HG02610 (cell line): Measurements from ENCODE around the gene DESI2.
A peak's percentile ranks its signal among the peaks of the same experiment; 100 is the strongest.

Experiments
- ATAC-seq: cut with Tn5 transposase; IDR thresholded peaks from one replicate; pipeline ENCODE4 v1.9.1; 2021; ENCODE audit warnings: mild to moderate bottlenecking, moderate library complexity; ENCODE audit not compliant: unreplicated experiment

The DESI2 gene

DNA sequence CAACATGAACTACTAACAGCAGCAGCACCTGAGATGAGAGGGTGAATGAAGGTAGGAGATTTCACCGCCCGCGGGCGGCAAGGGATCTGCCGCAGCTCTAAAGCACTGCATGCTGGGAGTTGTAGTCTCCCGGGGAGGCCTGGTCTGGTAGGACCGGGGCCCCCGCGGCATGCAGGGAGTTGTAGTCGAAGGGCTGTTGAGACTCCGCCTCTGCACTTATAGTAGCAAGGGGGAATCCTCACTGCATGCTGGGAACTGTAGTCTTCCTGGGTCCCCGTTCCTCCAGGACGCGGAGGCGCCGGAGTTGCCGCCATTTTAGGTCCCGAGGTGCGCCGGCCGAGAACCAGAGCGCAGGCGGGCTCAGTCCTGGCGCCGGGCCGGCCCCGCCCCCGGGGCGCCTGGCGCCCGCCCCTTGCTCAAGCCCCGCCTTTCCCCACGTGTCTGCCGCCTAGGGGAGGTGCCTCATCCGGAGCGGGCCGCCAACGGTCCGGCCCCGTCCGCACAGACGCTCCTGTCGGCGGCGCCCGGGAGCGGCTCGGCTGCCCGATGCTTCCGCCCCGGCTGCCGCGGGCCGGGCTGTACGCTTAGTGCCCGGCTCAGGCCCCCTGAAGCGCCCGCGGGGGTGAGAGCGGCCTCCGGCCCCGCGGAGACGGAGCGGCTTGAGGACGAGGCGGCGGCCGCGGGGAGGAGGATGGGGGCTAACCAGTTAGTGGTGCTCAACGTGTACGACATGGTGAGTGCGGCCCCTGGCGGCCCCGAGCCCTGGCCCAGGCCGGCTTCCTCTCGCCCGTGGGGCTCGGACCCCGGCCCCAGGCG is at the start of gene DESI2:
TSS of gene DESI2 (plus strand) at position 504 of the 816 bp plus-strand sequence. CDS start at position 692, 188 bp downstream.
- ATAC-seq: peak; percentile 97

DNA sequence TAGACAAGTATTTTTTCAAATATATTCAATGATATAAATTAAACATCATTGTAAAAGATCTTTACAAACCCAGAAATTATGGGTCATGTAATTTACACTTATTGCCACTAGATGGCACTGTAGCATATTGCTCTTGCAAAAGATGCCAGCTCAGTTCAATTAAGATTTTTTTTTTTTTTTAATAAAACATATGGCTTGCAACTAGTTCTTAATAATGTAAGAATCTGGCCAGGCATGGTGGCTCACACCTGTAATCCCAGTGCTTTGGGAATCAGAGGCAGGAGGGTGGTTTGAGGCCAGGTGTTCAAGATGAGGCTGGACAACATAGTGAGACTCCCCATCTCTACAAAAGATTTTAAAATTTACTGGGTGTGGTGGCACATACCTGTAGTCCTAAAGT is 49.4 kb upstream of the DESI2 start:
- no peak for ATAC-seq

DNA sequence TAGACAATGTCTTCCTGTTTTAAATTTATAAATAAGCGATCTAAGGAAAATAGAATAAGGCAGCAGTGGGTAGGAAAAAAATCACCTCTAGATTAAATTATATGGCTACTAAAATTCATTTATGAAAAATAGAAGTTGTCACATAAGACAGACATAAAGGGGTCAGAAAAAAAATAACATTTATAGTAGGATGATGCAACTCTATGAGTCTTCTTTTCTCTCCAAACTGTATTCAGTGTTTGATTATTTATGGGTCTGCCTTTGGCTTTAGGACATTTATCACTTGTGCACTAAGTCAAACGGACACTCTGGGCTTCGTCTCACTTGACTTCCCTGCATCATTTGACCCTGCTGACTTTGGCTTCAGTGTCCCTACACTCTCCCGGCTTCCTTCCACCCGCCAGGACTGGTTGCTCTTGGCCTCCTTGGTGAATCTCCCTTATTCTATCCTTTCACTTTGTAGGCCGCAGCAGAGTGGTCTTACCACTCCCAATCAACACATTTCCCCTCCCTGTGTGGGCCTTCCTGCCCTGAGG is 47.0 kb upstream of the DESI2 start:
- ATAC-seq: no peak

DNA sequence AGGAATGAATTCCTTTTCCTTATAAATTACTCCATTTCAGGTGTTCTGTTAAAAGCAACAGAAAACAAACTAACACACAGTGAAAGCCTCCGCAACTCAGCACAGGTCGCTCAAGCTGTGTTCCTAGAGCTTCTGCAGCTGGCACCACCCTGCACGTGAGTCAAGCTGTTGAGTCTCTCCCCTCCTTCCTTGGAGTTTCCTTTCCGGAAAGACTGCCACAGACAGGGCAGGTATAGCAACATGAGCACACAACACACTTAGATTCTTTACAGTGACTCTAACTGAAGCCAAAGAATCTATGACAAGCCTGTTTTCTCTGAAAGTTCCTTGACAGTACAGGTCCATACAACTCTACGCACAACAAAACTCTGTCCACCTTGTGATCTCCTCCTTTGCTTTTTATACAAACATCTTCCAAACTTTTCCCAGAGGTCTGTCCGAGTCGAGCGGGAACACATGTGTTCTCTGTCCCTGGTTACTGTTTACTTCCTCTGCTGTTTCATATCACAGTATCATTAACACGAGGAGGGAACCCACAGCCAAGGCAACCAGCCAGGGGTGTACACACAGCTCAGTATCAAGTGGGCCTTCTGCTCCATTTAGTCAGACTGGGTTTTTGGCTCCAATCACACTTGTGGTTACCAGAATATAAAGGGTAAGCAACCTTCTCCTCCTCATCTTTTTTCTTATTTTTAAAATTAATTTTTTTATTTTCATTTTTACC is 38.7 kb upstream of the DESI2 start:
- no peak for ATAC-seq

DNA sequence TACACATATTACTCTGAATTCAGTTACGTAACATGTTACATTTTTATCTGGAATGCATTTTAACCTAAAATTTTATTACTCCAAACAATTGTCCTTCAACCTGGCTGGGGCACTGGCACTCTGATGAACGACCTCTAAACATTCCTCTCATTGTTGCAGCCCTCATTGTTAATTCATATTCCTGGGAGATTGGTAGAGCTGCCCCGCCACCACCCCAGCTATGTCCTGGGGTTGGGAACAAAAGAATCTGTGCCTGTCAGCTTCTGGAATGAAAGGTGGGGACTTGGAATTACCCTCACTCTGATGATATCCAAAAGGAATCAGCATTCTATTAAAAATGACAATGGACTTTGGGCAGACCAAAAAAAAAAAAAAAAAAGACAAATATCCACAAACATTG is 38.0 kb upstream of the DESI2 start:
- no peak for ATAC-seq

DNA sequence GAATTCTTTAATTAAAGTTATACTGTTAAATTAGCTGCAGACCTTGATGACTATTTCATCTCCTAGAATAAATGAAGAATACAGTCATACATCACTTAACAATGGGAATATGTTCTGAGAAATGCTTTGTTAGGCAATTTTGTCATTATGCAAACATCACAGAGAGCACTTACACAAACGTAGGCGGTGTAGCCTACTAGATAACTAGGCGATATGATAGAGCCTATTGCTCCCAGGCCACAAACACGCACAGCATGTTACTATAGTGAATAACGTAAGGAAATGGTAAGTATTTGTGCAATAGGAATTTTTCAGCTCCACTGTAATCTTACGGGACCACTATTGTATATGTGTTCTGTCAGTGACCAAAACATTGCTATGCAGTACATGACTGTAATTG is 37.6 kb upstream of the DESI2 start:
- ATAC-seq: no peak

DNA sequence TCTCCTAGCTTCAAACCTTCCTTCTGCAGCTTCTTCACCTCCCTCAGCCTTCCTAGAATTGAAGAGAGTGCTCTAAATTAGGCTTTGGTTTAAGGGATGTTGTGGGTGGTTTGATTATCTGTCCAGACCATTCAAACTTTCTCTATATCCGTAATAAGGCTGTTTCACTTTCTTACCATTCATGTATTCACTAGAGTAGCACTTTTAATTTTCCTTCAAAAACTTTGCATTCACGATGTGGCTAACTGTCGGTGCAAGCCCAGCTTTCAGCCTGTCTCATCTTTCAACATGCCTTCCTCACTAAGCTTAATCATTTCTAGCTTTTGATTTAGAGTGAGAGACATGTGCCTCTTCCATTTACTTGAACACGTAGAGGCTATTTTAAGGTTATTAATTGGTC is 26.2 kb upstream of the DESI2 start:
- ATAC-seq: no peak

DNA sequence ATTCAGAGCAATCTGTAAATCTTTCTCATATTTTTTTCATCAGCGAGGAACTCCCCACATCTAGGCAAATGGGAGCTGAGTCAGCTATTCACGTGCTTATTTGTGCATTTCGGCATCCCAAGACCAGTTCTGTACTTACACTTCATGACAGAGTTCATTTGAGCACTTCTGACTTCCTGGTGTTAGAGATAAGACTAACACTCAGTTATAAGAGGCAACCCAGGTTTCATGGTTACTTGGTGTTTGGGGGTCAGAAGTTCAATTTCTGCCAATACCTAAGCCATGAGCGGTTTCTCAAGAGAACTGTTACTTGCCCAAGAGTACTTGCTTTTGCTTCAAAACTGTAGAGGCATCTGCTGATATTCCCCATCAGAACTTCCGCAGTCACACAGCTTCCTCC is 24.1 kb upstream of the DESI2 start:
- ATAC-seq: no peak

DNA sequence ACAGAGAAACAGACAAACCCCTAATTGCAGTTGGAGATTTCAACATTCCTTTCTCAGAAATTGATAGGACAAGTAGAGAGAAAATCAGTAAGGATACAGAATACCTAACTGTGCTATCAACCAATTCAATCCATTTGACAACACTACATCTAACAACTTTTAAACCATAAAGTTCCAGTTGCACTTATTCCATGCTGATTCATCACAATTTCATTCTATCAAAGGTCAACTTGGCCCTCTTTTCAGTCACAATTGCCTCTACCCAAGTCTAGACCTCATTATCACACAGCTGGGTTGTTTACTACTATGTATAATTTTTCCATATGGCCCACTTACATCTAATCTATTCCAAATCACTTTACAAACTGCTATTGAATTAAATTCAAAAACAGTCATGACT is 19.8 kb upstream of the DESI2 start:
- no peak for ATAC-seq

DNA sequence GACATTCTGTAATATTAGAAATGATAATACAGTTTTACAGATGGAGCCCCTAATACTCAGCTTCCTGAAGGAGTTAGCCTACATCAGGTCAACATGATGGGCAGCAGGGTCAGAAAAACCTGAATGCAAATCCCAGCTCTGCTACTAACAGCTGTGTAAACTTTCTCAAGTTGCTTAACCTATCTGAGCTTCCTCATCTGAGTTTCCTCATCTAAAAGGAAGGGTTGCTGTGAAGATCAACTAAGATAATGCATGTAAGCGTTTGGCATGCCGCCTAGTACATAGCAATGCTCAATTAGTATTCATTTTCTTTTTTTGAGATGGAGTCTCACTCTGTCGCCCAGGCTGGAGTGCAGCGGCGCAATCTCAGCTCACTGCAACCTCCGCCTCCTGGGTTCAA is 18.4 kb upstream of the DESI2 start:
- ATAC-seq: no peak

DNA sequence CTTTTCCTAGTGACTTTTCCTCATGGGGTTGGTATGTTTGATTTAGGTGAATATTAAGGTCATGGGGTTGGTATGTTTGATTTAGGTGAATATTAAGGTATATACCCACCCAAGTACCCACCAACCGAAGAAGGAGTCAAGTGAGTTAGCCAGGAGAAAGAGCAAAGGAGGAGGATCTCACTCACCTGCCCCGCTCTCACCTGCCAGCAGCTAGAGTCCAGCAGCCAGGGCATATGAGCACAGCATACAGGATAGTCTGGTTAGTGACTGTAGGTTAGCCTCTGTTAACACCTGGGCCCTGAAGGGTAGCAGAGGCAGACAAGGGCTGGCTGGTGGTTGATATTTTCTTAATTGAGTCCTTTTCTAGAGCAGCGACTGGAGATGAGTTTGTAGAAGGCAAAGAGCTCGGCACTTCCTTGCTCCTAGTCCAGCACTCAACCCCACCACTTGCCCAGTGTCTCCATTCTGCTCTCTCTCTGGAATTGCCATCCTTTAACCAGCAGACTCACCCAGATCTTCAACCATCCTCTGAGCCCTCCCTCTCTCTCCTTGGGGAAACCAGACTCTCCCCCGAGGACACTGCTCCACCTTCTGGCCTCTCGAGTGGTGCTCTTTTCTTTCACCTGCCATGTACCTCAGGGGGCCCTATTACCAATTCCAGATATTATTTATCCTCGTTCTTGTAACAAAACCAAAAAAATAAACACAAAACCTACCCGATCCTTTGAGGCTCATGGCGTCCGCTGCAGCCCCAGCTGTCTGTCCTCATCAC is 16.3 kb upstream of the DESI2 start:
- ATAC-seq: no peak

DNA sequence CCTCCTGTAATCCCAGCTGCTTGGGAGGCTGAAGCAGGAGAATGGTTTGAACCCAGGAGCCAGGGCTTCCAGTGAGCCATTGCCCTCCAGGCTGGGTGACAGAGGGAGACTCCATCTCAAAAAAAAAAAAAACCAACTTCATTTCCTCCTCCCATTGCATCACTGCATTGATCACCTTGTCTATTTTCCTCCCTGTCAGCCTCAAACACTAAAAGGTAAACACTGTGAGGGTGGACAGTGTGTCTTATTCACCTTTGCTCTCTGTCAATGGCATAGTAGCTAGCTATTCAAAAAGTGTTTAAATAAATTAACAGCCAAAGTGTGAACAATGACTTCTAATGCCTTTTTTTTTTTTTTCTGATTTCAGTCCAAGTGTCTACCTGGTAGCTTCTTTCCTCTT is 13.4 kb upstream of the DESI2 start:
- ATAC-seq: no peak

DNA sequence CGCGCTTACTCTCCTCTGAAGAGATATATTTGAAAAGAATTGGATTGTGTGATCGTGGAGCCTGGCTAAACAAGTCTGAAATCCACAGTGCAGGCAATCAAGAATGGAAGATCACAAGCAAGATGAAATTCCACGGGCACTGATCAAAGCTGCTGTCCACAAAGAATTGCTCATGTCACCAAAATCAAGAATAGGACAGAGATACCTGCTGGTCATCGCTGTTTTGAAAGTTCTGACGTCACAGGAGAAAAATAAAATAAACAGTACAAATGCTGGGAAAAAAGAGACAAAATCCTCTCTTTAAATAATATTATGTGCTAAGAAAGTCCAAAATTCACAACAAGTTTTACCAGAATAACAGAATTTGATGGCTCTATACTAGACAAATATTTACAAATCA is 12.0 kb upstream of the DESI2 start:
- ATAC-seq: no peak

DNA sequence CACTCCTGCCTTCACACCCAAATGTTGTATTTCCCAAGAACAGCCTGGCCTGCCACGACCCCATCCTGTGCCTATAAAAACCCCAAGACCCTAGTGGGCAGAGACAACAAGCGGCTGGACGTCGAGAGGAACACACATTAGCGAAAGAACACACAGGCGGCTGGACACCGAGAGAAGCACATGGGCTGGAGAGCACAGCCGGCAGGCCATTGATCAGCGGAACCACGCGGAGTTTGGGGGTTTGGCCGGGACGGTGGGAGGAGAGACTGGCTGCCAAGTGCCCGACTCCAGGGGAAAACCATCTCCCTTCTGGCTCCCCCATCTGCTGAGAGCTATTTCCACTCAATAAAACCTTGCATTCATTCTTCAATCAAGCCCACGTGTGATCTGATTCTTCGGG is 10.4 kb upstream of the DESI2 start:
- ATAC-seq: no peak

DNA sequence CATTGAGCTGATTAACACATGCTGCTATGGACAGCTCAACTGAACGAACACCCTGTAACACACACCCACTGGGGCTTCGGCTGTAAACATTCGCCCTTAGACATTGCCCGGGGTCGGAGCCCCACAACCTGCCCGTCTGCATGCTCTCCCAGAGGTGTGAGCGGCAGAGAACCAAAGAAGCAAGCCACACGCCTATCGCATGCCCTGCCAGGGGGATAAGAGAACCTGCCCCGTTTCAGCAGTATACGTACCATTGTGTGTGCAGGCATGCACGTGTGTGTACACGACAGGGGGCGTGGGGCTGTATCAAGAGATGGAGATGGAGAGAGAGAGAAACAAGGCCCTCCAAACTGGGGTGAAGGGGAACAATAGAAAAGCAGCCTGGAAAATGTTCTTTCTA is 9.9 kb upstream of the DESI2 start:
- ATAC-seq: no peak

DNA sequence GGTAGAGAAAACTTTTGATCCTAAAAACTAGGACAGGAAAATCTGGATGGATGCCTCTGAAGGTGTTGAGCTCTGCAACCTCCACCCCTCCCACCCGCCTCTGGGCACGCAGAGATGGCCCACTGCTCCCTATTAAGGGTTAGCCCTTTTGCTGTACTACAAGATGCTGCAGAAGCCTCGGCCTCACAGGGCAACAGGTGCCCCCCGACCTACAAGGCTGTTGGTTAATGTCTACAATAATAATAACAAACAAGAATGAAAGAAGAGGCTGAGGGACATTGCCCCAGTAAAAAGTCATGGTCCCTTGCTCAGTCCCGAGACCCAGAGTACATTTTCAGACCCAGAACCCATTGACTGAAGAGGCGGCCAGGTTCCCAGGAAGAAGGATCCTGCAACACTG is 7.5 kb upstream of the DESI2 start:
- no peak for ATAC-seq

DNA sequence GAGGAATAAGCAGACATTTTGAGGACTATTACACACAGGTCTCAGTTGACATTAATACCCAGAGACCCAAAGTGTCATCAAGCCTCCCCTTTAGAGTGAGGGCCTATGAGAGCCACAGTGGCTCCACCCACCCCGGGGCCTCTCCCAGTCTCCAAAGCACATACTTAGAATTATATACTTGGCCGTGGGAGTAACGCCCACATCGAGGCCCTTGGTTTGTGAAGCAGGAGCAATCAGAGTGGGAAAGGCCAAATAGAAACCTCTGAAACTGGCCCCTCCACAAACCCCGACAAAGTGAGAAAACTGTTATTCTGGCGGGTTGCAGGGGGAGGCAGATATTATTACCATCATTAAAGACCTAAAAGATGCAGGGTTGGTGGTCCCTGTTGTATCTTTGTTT is 7.0 kb upstream of the DESI2 start:
- no peak for ATAC-seq

DNA sequence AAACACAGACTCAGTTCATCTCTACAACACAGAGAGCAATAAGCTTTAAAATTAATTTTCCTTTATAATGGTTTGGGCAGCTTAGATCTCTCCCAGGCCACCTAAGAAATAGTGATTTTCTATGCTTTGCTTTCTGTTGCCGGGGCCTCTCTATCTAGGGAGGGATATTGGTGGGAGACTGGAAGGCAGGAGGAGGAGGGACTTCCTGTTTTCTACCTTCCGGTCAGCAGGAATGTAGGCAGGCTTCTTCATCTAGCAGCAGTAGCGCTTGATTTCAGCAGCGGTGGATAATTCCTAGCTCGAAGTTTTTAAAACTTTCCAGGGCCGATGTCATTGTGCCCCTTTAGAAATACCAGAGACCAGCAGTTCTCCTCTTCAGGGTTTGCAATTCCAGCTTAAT is 5.1 kb upstream of the DESI2 start:
- ATAC-seq: no peak

DNA sequence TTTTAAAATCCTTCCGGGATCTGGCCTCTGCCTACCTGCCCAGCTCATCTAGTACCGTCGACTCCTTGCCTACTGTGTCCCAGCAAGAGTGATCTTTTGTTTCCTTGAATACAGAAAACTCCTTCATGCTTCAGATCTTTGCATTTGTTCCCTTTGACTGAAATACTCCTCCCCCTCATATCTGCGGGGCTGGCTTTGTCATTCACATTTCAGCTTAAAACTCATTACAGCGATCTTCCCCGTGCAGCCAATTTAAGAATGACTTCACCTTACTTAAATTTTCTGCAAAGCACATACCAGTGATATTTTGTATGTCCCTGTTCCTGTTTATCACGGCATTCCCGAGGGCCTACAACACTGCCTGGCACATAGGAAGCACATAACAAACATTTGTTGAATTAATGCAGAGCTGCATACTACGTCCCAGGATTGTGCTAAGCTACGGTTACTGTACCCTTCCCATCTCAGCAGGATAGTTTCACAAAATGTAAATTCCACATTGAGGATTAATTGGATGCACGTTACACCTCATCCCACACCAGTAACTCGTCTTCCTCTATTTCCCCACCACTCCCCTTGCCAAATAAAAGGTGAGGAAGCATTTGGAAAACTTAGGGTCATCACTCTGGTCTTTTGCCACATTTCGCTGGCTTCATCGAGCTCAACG is 837 bp upstream of the DESI2 start:
- ATAC-seq: no peak

DNA sequence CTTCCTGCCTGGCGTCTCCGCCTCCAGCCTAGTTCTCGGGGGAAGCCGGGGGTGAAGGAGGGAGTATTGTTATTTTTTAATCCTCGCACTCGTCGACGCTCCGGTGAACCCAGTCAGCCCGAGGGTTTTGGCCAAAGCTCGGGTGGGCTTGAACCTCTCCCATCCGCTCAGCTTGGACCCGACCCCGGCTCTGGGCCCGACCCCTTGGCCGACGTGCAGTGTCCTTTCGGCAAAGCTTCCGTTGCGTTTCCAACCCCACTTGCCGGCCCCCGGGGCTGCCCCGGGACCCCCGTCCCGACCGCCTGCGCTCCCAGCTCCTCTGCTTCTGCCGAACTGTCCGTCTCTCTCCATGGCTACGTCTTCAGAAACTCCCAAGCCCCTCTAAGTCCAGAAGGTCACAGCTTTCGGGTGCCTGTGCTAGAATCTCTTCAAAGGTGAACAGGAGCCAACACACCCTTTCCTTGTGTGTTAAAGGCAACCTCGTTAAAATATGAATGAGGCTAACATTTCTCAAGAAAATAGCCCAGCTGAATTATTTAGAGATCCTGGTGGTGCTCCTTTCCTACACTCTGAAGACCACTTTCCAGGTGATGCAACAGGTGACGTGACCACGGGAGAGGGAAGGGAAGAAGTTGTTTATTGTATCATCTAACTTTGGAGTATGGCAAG is 647 bp downstream of the DESI2 start:
- no peak for ATAC-seq
